Right atrium auricular region (tissue), 2 donors: ENCODE results near the gene AGK. TPM values are rescaled to one million over a fixed set of nuclear protein-coding genes. Genes with fewer than 3 reads are reported as not detected.

Experiments used
- DNase-seq: peaks from one replicate; pipeline ENCODE4 v3.0.0-alpha.2; 2019; ENCODE audit warnings: low spot score
- H3K27ac ChIP-seq, 2 donors: fragments of 200-600 bp; sonication (generic); 1 replicate in 1 of 2; 2 replicates in 1 of 2; pipeline ENCODE4 v1.5.1; 2016 to 2019
- H3K27me3 ChIP-seq, 2 donors: fragments of 200-600 bp; sonication (generic); one replicate each; pipeline versions ENCODE4 v1.5.1 to v1.6.0; 2017 to 2019
- H3K36me3 ChIP-seq: fragments of 200-600 bp; sonication (generic); one replicate; pipeline ENCODE4 v1.5.1; 2016
- H3K4me1 ChIP-seq, 2 donors: fragments of 200-600 bp; sonication (generic); one replicate each; pipeline versions ENCODE4 v1.5.1 to v1.6.0; 2017 to 2019
- H3K4me3 ChIP-seq, 2 donors: fragments of 200-600 bp; sonication (generic); 1 replicate in 1 of 2; 2 replicates in 1 of 2; pipeline ENCODE4 v1.5.1; 2017 to 2019; ENCODE audit warnings: mild to moderate bottlenecking in 1 of 2, moderate library complexity in 1 of 2
- H3K9me3 ChIP-seq, 2 donors: fragments of 200-600 bp; sonication (generic); one replicate each; pipeline ENCODE4 v1.5.1; 2019
- CTCF ChIP-seq, 2 donors: fragments of 200-600 bp; sonication (generic); IDR thresholded peaks; one replicate each; pipeline ENCODE4 v1.5.1; 2019; ENCODE audit warnings: antibody characterized with exemption in 2 of 2
- total RNA-seq, 2 donors: library from RNA; depleted of rRNA; stranded (reverse); fragments of >200 nt; gene quantifications; one replicate each; pipeline ENCODE4 v1.1.0, GENCODE V29; 2016

The AGK gene
- total RNA-seq, 2 donors from 2014 or later, result 24.2 to 41.9 TPM

DNA sequence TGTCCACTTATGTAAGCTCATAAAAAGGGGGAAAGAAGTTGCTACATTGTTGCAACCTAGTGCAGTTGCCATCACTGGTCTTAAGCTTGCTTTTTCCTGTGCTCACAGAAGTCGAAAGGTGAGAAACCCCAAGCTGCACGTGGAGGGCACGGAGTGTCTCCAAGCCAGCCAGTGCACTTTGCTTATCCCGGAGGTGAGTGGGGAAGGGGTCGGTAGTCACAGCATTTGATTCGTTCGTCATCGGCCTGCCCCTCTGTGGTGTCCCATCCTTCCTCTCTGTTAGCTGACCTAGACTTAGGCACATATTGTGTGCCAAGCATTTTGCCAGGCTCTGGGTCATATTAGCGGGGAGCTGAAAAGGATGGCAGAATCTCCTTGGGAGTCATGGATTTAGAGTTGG, 100.2 kb downstream of the AGK start:
- Histone ChIP-seq H3K36me3 (peaks cover 8% of the 10 kb centered on the region), H3K4me3 (no peak overlapping the region), H3K27me3 (no peaks in the 10 kb centered on the region), H3K4me1 (peaks cover 0 to 14% of the 10 kb centered on the region in 2 donors), H3K9me3 (no peaks in the 10 kb centered on the region), H3K27ac (no peak overlapping the region)
- no peak for DNase-seq
- TF ChIP-seq CTCF (IDR thresholded peaks at IDR 0.05), result no peak

DNA sequence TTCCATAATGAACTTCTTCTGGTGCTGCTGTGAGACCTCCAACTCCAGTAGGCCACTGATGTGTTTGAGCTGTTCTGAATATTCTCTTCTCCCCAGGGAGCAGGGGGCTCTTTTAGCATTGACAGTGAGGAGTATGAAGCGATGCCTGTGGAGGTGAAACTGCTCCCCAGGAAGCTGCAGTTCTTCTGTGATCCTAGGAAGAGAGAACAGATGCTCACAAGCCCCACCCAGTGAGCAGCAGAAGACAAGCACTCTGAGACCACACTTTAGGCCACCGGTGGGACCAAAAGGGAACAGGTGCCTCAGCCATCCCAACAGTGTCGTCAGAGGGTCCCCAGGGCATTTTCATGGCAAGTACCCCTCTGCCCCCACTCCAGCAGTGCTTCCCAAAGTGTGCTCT, 101.5 kb downstream of the AGK start:
- no peak for DNase-seq
- no peak for TF ChIP-seq CTCF (IDR thresholded peaks at IDR 0.05)

GRCh38 chr7:141654551-141654950, 103.3 kb downstream of the AGK start:
- no peaks in the 10 kb centered on the region for H3K9me3 ChIP-seq
- TF ChIP-seq CTCF (IDR thresholded peaks at IDR 0.05), result peak; percentile 34 to 70
- no peak for DNase-seq
- H3K27me3 ChIP-seq, result no peaks in the 10 kb centered on the region
- no peak overlapping the region for H3K4me3 ChIP-seq
- peaks cover 14% of the 10 kb centered on the region for H3K36me3 ChIP-seq
- H3K27ac ChIP-seq, result no peak overlapping the region
- H3K4me1 ChIP-seq, result peaks cover 0 to 8% of the 10 kb centered on the region in 2 donors

More for the DNA sequence above, 101.5 kb downstream of the AGK start:
- Histone ChIP-seq H3K27ac (no peak overlapping the region), H3K4me1 (peaks cover 0 to 14% of the 10 kb centered on the region in 2 donors), H3K9me3 (no peaks in the 10 kb centered on the region), H3K27me3 (no peaks in the 10 kb centered on the region), H3K36me3 (peaks cover 8% of the 10 kb centered on the region), H3K4me3 (no peak overlapping the region)

GRCh38 chr7:141659501-141659900, 108.3 kb downstream of the AGK start:
- Histone ChIP-seq H3K27me3 (no peaks in the 10 kb centered on the region), H3K36me3 (peaks cover 30% of the 10 kb centered on the region), H3K4me3 (no peak overlapping the region), H3K4me1 (no peaks in the 10 kb centered on the region), H3K27ac (no peak overlapping the region), H3K9me3 (no peaks in the 10 kb centered on the region)
- no peak for DNase-seq
- no peak for TF ChIP-seq CTCF (IDR thresholded peaks at IDR 0.05)

DNA sequence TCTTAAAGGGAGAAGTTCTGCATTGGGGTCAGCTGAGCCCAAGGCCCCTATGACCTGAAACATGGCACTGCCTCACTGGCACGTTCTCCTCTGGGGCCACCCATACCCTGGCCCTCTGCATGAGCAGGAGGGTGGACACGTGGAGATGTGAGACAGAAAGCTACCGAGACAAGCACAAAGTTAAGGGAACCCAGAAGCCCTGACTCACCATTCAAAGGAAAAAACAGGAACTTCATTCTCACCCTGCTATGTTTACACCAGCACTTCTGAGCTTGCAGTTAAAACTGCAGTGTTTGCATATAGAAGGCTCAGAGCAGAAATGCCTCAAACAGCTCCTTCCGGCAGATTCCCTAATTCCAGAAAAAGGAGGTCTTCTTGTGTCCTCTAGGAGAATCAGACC, 109.0 kb downstream of the AGK start:
- Histone ChIP-seq H3K4me3 (no peak overlapping the region), H3K4me1 (no peaks in the 10 kb centered on the region), H3K9me3 (no peaks in the 10 kb centered on the region), H3K27me3 (no peaks in the 10 kb centered on the region), H3K27ac (no peak overlapping the region), H3K36me3 (peaks cover 38% of the 10 kb centered on the region)
- DNase-seq, result no peak
- no peak for TF ChIP-seq CTCF (IDR thresholded peaks at IDR 0.05)

- no peak for DNase-seq
- H3K27ac ChIP-seq, result no peak overlapping the region
- no peaks in the 10 kb centered on the region for H3K4me1 ChIP-seq
- H3K9me3 ChIP-seq, result no peaks in the 10 kb centered on the region
- TF ChIP-seq CTCF (IDR thresholded peaks at IDR 0.05), result no peak
- H3K27me3 ChIP-seq, result no peaks in the 10 kb centered on the region
- H3K36me3 ChIP-seq, result peaks cover 51% of the 10 kb centered on the region
- H3K4me3 ChIP-seq, result no peak overlapping the region
Observed at GRCh38 chr7:141663081-141663849, 112.1 kb downstream of the AGK start.
